GM19035 (cell line): ENCODE measurements around the gene CSHL1.
A peak's percentile ranks its signal among the peaks of the same experiment; 100 is the strongest.

ENCODE experiments used
- ATAC-seq: cut with Tn5 transposase; IDR thresholded peaks from one replicate; pipeline ENCODE4 v1.9.1; 2021; ENCODE audit not compliant: unreplicated experiment

Gene CSHL1

GRCh38 chr17:63911041-63911635 is at the start of gene CSHL1:
TSS of gene CSHL1 (minus strand) at chr17:63911258. CDS start at chr17:63911196, 62 bp downstream.
- no peak for ATAC-seq

DNA sequence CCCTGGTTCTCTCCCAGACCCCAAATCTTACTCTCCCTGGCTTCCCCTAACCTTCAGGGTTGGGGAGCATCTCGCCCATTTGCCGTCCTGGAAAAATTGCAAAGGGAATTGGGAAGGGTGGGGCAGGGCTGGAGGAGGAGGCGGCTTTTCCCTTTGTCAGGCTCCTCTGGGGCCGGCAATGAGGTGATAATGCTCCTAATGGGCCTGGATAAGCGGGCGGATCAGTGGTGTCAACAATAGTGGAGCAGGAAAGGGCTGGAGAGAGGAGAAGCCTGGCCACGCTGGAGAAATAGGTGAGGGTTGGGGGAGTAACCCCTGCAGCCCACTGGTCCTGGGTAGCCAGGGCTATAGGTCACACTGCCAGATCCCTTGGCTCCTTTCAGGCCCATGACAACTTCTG is 49.4 kb upstream of the CSHL1 start:
- no peak for ATAC-seq

DNA sequence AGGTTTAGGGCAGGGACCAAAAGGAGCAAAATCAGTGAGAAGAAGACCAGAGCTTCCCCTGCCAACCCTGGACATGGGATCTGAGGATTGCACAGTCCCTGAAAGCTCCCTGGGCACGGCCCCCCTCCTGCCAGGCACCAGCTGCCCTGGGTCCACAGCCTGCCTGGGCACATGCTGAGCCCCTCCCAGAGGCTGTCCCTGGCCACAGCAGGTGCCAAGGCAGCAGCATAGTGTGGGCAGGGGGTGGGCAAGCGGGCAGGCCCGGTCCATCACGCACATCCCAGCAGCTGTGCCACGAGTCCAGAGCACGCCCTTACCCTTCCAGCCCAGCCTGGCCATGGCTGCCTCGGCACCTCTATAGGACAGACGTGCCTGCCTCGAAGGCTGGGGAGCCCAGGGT is 48.9 kb upstream of the CSHL1 start:
- no peak for ATAC-seq

DNA sequence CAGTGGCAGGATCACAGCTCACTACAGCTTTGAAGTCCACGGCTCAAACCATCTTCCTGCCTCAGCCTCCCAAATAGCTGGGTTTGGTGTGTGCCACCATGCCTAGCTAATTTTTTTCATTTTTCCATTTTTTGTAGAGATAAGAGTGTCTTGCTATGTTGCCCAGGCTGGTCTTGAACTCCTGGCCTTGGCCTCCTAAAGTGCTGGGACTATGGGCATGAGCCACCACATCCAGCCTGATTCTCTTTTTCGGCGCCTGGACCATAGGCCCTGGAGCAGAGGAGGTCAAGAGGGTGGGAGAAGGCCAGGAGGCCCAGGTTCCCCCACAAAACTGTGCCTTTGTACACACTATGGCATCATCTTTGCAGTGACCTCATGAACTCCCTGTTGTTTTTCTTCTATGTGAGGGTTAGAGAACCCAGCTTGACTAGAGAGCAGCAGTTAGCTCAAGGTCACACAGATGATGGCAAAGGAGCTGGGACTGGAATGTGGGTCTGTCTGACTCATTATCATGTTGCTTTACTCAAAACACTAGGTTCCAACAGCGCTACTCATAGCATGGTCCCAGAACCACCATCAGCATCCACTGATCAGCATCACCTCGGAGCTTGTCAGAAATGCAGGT is 45.4 kb upstream of the CSHL1 start:
- no peak for ATAC-seq

GRCh38 chr17:63955791-63956190 is 44.7 kb upstream of the CSHL1 start:
- no peak for ATAC-seq

DNA sequence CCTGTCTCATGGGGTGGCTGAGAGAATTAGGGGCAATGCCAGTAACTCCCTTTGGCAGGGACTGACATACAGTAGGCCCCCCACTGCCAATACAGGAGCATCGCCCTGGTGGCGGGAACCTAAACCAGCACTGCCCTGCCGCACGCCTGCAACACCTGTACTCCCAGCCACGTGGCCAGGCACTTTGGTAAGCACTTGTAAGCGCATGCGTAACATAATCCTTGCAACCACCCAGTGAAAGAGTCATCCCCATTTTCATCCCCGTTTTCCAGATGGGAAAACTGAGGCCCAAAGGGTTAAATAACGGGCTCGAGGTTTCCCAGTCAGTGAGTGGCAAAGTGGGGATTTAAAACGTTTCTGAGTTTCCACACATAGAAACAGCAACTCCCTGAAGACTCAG is 44.2 kb upstream of the CSHL1 start:
- no peak for ATAC-seq

DNA sequence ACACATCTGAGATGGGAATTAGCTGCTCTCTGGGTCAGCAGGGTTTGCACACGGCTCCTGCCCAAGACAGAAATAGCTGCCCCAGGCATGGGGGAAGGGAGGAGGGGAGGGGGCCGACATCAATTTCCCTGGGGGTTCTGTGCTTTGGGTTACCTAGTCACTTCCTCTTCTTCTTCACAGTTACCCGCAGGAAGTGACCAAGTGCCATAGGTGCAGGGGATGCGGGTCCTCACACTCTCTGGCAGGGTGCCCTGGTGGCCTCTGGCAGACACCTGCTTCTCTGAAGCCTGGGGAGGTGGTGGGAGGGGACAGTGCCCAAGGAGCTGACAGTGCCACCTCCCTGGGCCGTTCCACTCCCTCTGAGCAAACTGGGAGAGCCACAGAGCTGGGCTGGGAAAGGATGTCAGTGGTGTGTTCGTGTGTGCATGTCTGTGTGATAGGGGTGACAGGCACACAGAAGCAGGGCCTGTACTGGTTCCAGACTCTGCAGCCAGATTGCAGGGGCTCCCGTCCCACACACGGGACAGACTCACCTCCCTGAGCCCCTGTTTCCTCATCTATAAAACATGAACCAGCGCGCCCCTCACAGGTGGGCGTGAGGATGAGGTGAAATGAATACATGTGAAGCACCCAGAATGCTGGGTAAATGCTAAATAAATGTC is 43.5 kb upstream of the CSHL1 start:
- ATAC-seq, result no peak

DNA sequence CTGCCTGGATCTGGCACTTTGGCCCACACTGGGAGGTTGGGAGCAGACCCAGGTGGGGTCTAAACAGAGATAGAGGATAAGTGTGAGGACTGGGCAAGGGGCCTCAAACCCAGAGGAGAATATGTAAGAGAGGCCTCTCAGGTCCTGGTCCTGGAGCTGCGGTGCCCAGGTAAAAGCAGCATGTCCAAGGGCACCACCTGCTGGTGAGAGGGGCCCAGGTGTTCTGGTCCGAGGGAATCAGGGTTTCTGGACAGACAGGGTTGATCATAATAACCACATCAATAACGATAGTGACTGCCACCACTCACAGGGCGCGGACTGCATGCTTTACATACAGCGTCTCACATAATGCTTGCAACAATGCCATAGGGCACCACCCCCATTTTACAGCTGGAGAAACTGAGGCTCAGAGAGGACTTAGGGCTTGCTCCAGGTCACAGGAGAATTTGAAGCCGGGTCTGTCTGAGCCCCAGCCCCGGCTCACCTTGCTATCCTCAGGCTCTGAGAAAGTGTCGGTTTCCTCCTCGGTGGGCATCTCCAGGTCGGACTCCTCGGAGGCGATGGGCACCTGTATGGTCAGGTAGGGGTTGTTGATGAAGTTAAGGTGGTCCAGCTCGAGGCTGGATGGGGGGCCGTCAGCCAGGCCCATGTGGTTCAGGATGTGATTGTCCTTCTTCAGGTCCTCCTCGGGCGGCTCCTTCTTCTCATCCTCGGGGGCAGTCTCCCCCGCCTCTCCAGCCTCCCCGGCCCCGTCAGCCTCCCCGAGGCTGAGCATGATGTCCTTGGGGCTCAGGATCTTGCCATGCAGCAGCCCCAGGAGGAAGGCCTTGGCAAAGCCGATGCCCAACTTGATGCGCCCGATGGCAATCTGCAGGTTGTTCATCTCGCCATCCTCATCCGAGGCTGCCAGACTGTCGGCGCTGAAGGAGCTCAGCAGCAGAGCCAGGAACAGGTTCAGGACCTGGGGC is 40.2 kb upstream of the CSHL1 start:
- ATAC-seq, result no peak

DNA sequence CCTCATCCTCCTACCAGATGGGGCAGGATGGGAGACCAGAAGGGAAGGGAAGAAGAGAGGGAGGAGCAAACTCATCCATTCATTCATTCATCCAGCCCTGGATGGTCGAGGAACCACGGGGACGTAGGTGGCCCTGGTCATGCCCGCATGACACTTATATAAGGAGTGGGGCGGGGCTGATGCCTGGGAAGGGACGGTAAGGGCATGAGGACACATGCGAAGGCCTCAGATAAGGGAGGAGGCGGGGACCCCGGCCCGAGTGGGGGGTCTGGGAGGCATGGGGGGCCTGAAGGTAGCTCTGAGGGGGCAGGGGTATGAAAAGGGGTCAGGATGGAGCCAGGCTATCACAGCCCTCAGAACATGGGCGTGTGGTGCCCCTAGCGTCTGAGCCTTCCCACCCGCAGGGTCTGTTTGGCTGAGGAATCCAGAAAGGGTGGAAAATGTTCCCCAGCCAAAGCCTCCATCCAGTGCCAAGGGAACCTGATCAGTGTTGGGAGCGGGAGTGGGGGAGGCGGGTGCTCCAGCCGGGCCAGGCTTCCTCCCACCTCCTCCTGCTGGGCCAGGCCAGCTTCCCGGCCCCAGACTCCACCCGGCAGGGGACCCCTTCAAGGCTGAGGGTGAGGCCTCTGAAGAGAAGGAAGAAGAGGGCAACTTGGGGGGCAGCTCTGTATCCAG is 38.7 kb upstream of the CSHL1 start:
- ATAC-seq, result no peak

DNA sequence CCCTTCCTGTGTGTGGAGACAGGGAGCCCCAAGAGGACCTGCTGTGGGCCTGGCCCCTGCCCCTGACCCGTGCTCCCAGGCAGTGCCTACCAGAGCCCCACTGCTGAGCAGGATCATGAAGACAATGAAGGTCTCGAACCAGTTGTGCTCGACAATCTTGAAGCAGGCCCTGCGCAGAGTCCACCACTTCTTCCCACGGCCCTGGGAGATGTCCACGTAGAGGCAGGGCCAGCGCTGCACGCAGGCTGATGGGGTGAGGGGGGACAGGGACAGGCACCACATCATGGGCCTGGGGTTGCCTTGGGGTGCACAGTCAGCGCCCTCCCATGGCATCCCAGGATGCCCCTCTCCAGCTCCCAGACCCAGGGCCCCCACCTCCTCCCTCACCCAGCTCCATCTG is 37.5 kb upstream of the CSHL1 start:
- no peak for ATAC-seq

GRCh38 chr17:63947711-63948330 is 36.8 kb upstream of the CSHL1 start:
- ATAC-seq, result no peak

DNA sequence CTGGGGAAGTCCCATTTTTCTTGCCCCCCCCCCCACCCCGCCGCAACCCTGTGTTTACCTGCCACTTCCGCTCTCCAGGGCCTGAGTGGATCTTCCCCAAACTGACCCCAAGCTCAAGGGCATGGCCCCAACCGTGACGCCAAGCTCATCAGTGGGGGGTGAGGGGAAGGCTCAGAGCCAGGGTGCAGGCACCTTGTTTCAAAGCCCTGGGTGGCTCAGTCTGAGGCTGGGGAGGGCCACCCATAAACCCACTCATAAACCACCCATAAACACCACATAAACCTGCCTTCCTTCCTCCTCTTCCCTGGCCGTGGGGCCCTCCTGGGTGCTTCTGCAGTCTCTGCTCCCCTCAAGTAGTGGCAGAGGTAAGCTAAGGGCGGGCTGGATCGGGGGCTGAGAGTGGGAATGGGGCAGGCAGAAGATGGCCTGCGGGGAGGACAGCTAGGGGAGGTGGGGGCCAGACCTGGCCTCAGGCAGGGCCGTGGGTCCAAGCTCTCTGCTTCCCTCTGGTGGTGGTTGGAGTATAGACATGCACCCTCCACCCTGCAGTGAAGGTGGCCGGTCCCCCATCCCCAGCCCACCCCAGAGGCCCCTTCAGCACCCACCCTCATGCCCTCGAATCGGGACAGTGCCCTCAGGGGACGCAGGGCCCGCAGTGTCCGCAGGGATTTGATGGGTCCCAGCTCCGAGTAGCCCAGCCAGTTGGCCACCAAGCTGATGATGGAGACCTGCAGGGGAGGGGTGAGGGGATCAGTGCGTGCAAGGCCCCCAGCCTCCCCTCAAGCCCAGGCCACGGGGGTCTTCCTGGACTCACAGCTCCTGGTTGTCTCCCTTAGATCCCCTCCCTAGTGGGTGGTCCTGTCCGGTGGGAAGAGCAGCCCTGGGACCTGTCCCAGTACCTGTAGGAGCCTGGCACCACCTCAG is 35.6 kb upstream of the CSHL1 start:
- ATAC-seq, result peak; percentile 62

- ATAC-seq, result peak; percentile 34
Measured at GRCh38 chr17:63945784-63946439, 34.9 kb upstream of the CSHL1 start.

DNA sequence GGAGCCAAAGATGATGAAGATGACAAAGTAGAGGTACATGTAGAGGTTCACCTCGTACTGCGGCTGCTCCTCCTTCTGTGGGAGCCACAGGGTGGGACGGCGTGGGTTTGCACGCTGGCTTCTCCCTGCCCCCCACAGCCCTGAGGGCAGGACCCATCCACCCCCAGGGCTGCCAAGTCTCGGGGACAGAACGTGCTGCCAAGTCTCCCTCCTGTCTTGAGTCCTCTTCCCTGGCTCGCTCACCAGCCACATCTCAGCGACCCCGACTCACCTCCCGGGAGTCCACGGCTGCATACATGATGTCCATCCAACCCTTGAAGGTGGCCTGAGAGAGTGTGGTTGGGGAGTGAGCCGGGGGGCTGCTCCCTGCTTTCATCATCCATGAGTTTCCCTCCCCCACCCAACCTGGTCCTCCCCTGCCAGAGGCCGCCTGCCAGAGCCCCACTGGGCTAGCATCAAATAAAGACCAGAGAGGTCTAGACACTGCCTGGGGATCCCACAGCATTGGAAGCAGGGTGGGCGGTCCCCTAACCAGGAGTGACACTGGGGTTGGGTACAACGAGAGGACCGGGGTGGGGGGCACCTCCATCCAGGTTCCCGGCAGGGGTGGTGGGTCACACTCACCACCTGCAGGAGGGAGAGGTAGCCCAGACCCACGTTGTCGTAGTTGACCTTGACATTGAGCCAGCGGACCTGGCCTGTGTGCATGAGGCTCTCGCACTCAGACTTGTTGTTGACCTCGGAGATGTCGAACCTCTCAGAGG is 33.9 kb upstream of the CSHL1 start:
- ATAC-seq, result no peak

DNA sequence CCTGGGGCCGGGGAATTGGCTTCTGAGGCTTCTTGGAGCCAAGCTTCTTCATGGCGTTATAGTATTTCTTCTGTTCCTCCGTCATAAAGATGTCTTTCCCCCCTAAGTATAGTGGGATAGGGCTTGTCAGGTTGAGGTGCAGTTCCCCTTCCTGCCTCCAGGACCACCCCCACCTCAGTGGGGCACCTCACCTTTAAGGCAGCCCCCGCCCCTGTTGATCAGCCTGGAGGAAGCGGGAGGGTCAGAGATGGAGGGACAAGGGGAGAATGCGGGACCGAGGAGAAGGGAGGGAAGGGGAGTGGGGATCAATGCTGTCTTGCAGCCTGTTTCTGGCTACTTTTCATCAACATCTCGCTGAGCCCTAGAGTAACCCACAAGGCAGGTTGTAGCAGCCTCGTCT is 32.7 kb upstream of the CSHL1 start:
- no peak for ATAC-seq

GRCh38 chr17:63942309-63942985 is 31.4 kb upstream of the CSHL1 start:
- ATAC-seq, result no peak

DNA sequence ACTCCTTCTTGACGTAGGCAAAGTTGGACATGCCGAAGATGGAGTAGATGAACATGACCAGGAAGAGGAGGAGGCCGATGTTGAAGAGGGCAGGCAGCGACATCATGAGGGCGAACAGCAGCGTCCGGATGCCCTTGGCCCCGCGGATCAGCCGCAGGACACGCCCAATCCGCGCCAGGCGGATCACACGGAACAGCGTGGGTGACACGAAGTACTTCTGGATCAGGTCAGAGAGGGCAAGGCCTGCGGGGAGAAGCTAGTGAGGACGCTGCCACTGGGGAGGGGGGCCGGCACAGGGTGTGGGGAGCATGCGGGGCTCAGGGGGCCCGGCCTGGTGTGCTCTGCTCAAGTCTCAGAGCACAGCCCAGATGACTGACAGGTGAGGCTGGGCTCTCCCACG is 30.7 kb upstream of the CSHL1 start:
- no peak for ATAC-seq

DNA sequence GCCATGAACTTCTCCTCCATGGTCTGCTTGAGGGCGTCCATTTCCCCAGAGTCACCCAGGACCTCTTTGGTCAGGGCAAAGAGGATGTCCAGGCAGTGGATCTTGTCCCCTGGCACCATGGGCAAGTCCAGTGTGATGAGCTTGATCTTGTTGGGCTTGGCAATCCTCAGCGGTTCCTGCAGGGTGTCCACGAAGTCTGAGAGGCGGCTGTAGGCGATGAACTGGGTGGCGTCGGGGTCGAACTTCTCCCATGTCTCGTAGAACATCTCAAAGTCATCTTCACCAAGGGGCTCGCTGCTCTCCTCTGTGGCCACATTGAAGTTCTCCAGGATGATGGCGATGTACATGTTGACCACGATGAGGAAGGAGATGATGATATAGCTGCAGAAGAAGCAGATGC is 30.1 kb upstream of the CSHL1 start:
- ATAC-seq, result no peak
